Right lobe of liver (tissue), 4 donors: Measurements from ENCODE around the gene OR2H1.

Experiments used
- CTCF ChIP-seq, 4 donors: fragments of 200-600 bp in 3 of 4; fragments of 450-650 bp in 1 of 4; IDR thresholded peaks; one replicate each; pipeline versions ENCODE4 v1.5.1 to v1.8.0; 2016 to 2022; ENCODE audit warnings: antibody characterized with exemption in 4 of 4, mild to moderate bottlenecking in 2 of 4
- POLR2A ChIP-seq: fragments of 450-650 bp; IDR thresholded peaks from one replicate; pipeline ENCODE4 v1.6.1; 2017; ENCODE audit warnings: antibody characterized with exemption, mild to moderate bottlenecking
- donor health status: DM: no; HTN: no; CAD: no.
- donor health status: DM: no; HTN: no; CAD: no.
- donor health status: DM: no; HTN: yes; CAD: no.

GRCh38 chr6:29494131-29494530 lies 37.2 kb downstream of the OR2H1 start:
- TF ChIP-seq POLR2A, result no peak
- TF ChIP-seq CTCF (IDR thresholded peaks at IDR 0.05), result no peak
